ENCODE data around the gene TCTA. TPM values are rescaled to one million over a fixed set of nuclear protein-coding genes. Genes with fewer than 3 reads are reported as not detected.
"Not testable (repeated sequence)": the region's sequence is repeated elsewhere in the genome, so short reads cannot be mapped to it uniquely, and the experiment has no call there.

Gene TCTA, protein sequence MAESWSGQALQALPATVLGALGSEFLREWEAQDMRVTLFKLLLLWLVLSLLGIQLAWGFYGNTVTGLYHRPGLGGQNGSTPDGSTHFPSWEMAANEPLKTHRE
- 24.2 and 24.8 TPM in 2 replicates for total RNA-seq

DNA sequence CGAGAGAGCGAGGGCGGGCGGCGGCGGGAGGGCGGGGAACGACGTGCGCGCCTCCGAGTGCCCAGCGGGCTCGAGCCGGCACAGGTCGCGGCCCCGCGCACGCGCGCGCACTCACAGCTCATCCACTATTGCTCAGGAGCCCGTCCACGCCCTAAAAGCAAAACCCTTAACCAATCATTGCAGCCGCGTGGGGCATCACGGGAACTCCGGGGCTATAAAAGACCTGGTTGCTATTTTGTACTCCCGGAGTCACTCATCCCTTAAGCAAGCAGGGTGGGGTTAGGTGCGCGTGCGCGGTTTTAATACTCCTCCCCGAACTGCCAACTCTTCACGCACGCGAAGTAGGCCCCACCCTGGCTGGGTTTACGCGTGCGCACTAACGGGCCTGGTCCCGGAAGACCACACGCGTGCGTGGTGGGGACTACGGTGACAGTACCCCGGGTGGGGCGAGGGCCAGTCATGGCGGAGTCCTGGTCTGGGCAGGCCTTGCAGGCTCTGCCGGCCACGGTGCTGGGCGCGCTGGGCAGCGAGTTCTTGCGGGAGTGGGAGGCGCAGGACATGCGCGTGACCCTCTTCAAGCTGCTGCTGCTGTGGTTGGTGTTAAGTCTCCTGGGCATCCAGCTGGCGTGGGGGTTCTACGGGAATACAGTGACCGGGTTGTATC lies at the start of gene TCTA, which contains the start of gene RHOA:
TCTA (plus strand) TSS at position 456 of the 664 bp plus-strand sequence; CDS start at position 460, 4 bp downstream.
RHOA (minus strand) TSS at position 9 of the 664 bp plus-strand sequence. CDS start 36,387 bp downstream, outside the sequence.
- DNase-seq: peak; percentile 100

DNA sequence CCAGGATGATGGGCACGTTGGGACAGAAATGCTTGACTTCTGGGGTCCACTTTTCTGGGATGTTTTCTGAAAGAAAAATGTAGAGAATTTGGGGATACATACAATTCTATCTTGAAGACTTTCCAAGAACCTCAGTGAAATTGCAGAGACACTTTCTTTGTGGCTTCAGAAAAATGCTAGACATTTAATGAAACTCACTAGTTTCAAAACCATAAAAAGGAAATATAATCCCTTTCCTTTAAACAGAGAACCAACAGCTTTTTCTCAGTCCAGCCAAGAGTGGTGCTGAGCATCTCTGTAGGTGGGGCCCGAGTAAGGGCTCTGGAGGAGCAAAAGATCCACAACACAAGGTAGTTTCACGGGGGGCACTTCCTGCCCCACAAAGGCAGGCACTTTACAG lies 49.7 kb upstream of the TCTA start:
- DNase-seq: no peak

DNA sequence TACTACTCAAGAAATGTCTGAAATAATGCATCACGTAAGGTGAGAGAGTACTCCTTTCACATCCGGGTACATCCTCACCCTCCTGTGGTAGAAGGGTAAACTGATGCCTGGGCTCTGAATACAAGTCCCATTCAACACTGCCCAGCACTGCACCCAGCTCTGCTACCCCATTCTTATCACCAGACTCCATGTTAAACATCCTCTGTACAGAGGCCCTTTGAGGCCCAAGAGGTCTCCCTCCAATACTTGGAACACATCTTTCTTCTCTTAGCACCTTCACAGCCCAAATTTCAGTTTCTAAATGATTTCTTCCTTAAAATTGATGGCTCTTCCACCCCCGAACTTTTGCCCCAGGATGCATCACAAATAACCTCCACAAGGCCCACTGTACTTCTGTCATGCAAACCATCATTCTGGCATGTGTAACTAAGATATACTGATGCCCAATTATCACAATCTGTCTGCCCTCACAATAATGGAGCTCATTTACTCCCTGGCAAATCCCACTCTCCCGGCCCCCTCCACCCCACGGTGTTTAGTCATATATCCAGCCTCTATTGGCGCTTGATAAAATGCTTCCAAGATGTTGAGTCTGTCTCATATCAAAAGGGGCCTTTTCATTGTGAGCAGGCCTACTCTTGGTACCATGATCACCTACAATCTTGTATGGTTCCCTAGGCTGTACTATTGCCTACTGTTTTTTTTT lies 41.5 kb upstream of the TCTA start:
- DNase-seq: no peak

DNA sequence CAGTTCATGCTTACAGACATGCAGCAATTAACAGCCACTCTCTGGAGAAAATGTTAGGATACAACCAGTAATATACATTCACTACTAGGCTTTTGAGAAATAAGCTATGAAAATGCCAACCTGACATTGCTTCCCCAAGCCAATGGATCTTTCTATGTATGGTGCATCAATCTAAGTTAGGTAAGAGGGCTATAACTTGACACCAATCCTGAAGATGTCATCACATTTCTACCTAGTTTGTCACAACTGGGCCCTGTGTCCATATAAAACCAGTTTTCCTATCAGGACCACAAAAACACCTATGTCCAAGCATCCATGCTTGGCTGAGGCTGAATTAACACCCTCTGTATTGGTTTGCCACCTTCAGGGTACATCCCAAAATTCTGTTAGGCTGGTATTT lies 40.3 kb upstream of the TCTA start:
- DNase-seq: no peak

DNA sequence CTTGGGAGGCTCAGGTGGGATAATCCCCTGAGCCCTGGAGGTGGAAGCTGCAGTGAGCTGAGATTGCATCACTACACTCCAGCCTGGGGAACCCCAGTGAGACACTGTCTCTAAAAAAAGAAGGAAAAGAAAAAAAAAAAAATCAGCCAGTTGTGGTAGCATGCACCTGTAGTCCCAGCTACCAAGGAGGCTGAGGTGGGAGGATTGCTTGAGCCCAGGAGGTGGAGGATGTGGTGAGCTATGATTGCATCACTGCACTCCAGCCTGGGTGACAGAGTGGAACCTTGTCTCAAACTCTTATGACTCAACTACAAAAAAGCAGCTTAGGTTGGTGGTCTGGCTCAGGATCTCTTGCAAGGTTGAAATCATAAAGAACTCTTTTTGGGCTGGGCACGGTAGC lies 34.7 kb upstream of the TCTA start:
- no peak for DNase-seq

DNA sequence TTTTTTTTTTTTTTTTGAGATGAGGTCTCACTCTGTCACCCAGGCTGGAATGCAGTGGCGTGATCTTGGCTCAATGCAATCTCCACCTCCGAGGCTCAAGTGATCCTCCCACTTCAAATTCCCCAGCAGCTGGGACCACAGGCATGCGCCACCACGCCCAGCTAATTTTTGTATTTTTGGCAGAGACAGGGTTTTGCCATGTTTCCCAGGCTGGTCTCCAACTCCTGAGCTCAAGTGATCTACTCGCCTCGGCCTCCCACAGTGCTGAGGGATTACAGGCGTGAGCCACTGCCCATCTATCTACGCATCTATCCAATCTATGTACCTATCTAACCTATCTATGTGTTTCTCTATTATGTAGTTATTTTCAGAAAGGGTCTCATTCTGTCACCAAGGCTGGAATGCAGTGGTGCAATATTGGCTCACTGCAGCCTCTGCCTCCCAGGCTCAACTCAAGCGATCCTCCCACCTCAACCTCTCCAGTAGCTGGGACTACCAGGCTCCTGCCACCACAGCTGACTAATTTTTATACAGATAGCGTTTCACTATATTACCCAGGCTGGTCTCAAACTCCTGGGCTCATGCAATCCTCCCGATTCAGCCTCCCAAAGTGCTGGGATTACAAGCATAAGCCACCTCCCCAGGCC lies 33.9 kb upstream of the TCTA start:
- no peak for DNase-seq

DNA sequence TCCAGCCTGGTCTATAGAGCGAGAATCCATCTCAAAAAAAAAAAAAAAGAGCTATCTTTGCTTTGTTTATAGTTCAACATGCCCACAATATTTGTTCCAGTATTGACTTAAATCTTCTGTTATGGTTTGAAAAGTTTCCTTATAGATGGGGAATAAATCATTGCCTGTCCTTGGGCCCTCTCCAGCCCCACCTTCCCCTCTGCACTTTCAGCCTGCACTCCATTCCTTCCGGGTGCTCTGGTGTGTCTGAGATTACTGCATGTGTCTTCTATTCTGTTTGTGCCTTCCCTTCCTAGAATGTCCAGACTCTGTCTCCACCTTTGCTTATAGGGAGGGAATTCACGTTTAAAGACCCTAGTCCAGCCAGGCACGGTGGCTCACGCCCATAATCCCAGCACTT lies 28.8 kb upstream of the TCTA start:
- no peak for DNase-seq

DNA sequence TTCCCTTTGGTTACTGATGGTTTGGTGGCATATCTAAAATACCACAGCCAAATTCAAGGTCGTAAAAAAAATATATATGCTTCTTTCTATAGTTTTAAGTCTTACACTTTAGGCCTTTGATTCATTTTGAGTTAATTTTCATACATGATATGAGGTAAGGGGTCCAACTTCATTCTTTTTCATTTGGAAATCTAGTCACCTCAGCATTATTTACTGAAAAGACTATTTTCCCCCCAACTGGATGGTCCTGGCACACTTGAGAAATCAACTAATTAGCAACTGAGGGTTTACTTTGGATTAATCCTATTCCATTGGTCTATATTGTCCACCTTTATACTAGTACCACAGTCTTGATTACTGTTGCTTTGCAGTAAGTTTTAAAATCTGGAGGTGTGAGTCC lies 26.6 kb upstream of the TCTA start:
- DNase-seq: no peak

DNA sequence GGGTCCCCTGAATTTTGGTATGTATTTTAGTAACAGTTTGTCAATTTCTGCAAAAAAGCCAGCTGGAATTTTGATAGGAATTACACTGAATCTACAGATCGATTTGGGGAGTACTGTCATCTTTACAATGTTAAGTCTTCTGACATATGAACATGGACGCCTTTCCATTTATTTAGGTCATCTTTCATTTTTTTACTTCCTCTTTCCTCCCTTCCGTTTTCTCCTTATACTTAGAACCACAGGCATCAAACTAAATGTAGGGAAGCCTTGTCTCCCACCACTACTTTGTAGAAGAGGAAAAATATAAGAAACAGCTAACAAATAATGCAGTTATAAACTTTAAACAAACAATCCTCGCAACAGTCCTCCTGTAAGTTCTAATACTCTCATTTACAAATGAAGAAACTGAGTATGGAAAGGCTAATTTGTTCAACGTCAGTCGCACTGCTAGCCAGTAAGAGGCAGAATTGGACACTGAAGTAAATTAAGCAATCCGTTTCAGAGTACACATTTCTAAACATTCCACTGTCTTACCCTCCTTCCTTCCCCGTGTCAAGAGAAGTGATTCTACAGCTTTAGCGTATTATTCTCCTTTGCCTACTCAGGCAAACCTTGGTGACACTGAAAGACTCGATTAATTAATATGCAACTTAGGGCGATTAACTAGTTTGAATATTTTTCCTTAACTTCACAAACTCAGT lies 26.0 kb upstream of the TCTA start:
- no peak for DNase-seq

DNA sequence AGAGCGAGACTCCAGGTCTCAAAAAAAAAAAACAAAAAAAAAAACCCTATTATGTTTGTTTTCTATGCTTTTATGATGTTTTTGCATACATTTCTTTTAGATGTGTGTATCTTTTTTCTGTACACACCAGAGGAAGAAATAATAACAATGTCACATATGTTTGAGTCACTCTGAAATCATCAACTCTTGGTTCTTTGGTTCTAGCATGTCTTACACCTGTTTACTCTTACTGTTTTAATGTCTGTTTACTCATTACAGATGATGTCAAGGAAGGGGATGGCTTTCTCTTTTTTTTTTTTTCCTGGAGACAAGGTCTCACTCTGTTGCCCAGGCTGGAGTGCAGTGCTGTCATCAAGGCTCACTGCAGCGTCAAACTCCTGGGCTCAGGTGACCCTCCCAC lies 24.5 kb upstream of the TCTA start:
- DNase-seq: no peak

DNA sequence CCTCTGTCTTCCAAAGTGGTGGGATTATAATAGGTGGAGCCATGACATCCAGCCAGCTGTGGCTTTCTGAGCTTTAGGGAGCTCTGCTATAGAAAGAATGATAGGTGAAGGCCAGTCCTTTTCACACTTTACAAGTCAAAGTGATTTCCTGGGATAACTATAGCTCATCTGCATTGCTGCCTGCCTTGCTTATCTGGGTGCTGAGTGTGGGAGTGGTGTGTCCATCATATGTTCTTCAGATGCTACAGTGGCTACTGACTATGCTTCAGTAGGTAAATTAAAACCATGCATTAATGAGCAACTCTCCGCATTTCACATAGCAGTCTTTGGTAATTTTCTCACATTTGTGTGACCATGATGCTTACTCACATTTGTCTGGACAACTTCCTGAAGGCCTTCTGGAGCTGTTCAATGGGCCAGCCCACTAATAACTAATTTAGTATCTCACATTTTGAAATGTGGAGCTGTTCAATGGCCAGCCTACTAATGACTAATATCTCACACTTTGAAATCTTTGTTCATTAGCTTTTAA lies 23.9 kb upstream of the TCTA start:
- DNase-seq: no peak

DNA sequence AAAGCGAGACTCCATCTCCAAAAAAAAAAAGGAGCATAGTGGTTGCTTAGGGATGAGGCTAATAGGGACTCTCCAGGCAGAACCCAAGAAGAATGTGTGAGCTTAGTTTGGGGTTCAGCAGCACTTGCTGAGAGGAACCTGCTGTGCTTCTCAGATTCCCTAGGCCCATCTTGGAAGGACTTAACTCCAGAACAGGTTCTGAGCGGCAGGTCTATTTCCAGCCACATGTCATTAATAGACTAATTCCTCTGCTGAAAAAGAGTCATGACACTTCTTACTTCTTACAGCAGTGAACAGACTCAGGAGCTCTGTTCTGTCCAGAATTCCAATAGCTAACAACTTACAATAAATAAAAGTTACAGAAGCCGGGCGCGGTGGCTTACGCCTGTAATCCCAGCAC lies 22.9 kb upstream of the TCTA start:
- no peak for DNase-seq

DNA sequence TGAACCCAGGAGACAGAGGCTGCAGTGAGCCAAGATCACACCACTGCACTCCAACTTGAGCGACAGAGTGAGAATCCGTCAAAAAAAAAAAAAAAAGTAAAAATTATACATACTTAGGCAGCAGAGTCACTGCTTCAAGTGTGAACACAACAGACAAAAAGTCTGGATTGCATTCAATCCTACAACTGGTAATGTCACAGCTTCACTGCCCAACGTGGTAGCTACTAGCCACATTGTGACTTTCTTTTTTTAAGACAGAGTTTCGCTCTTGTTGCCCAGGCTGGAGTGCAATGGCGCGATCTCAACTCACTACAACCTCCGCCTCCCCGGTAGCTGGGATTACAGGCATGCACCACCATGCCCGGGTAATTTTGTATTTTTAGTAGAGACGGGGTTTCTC lies 20.9 kb upstream of the TCTA start:
- DNase-seq: not testable (repeated sequence)

DNA sequence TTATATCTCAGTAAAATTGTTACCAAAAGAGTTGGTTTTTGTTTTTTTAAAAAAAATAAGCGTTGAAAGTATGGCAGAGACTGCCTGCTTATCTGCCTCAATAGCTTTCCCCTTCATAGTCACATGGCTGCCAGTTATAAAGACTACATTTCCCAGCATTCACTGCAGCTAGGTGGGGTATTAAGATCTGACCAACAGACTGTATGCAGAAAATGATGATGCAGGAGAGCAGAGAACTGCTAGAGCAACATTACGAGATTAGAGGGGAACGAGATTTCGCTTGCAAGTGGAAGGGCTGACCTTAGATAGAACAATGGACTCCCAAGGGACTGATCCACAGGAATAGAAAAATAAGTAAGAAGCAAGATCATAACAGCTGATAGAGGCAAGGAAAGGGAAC lies 14.8 kb upstream of the TCTA start:
- DNase-seq: peak; percentile 90

DNA sequence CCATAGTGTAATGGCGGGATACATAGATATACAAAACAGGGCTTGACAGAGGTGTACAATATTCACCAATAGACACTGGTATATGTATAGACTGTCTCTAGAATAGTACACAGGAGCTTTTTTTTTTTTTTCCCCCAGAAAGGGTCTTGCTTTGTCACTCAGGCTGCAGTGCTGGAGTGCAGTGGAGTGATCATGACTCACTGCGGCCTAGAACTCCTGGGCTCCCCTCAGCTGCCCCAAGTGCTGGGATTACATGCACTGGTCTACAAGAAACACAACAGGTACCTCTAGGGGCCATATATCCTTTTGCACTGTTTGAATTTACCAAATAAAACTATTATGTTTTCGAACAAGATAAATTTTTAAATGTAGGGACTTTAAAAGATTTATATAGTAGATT lies 12.8 kb upstream of the TCTA start:
- peak; percentile 29 for DNase-seq

DNA sequence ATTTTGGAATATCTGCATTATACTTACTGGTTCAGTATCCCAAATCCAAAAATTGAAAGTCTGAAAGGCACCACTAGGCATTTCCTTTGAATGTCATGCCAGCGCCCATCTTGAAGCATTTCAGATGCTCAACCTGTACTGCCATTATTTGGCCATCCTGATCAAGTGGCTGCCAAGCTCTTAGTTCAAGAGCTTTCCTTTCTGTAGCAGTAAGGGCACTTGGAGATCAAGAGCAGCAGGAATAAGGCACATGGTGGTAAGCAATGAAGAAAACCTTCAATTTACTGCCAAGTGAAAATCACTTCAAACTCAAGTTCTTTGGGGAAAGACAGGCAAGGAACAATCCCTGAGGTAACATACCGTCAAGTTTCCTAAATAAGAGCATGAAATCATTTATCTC lies 10.5 kb upstream of the TCTA start:
- DNase-seq: no peak

DNA sequence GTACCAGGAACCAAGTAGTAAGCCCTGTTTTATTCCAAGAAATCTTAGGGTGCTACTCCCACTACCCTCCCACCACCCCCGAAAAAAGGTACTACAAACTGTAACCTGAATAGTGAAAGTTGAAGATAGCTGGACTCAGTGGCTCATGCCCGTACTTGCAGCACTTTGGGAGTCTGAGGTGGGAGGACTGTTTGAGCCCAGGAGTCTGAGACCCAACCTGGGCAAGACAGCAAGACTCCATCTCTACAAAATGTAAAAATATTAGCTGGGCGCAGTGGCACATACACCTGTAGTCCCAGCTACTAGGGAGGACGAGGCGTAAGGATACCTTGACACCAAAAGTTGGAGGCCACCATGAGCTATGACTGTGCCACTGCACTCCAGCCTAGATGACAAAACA lies 8.3 kb upstream of the TCTA start:
- no peak for DNase-seq

DNA sequence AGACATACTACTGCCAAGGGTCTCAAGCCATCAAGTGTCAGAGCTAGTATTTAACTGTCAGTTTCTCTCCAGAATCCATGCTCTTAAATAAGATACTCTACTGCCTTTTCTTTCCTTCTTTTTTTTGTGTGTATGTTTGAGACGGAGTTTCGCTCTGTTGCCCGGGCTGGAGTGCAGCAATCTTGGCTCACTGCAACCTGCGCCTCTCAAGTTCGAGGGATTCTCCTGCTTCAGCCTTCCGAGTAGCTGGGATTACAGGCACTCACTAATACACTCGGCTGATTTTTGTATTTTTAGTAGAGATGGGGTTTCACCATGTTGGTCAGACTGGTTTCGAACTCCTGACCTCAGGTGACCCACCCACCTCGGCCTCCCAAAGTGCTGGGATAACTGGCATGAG lies 6.7 kb upstream of the TCTA start:
- DNase-seq: not testable (repeated sequence)

DNA sequence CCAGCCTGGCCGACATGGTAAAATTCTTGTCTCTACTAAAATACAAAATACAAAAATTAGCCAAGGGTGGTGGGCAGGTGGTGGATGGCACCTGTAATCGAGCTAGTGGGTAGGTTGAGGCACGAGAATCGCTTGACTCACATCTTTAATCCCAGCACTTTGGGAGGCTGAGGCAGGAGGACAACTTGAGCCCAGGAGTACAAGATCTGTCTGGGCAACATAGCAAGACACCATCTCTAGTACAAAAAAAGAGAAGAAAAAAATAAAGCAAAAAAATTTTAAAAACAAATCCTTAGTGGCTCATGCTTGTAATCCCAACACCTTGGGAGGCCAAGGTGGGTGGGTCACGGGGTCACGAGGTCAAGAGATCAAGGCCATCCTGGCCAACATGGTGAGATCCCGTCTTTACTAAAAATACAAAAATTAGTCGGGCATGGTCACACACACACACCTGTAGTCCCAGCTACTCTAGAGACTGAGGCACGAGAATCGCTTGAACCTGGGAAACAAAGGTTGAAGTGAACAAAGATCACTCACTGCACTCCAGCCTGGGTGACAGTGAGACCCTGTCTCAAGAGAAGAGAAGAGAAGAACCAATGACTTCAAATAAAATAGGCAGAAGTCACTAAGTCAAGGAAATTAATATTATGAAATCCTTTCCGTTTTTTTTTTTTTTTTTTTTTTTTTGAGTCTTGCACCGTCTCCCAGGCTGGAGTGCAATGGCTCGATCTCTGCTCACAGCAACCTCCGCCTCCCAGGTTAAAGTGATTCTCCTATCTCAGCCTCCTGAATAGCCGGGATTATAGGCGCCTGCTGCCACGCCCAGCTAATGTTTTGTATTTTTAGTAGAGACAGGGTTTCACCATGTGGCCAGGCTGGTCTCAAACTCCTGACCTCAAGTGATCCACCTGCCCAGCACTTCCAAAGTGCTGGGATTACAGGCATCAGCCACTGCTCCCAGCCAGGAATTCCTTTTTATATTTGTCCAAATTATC lies 5.4 kb upstream of the TCTA start:
- DNase-seq: no peak

DNA sequence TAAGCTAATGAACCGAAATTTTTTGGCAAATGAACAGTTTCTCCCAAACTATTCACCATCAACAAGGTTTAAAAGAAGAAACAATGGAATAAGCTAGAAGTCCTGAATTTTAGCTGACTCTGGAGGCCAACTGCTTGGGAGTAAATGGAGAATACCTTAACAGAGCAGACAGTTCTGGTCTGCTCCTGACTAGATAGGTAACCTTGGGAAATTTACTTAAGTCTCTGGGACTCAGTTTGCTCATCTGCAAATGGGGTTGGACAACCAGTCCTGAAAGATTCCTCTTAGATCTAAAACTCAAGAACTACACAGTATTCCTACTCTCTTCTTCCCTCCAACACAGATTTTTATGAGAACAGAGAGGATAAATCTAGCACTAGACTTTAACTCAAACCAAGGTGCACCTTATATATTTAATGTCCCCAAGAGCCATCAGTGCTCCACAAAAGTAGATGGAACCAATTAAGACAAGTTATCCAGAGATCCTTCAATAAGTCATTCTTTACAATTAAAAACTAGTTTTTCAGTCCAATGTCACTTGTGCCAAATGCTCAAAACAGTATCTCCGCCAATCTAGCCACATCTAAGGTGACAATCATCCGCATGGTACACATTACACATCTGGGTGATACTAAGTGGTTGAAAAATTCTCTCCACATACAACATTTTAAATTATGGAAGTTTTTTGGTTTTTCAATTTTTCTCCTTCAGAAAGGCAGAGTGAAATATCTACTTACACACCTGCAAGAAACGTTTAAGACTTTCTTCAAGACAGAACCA lies 2.0 kb upstream of the TCTA start:
- DNase-seq: no peak

All from dermis blood vessel endothelial cell (primary cell).